WI38 (cell line): ENCODE measurements around the gene LRRC63.

Source experiments
- H3K4me3 ChIP-seq: 2 replicates; pipeline ENCODE4 v1.5.1; 2011; ENCODE audit warnings: low read depth, mild to moderate bottlenecking, control low read depth, low read length
- CTCF ChIP-seq: IDR thresholded peaks from 2 replicates; pipeline ENCODE4 v1.5.1; 2012; ENCODE audit warnings: low read depth, mild to moderate bottlenecking, control low read depth, low read length

Gene LRRC63

DNA sequence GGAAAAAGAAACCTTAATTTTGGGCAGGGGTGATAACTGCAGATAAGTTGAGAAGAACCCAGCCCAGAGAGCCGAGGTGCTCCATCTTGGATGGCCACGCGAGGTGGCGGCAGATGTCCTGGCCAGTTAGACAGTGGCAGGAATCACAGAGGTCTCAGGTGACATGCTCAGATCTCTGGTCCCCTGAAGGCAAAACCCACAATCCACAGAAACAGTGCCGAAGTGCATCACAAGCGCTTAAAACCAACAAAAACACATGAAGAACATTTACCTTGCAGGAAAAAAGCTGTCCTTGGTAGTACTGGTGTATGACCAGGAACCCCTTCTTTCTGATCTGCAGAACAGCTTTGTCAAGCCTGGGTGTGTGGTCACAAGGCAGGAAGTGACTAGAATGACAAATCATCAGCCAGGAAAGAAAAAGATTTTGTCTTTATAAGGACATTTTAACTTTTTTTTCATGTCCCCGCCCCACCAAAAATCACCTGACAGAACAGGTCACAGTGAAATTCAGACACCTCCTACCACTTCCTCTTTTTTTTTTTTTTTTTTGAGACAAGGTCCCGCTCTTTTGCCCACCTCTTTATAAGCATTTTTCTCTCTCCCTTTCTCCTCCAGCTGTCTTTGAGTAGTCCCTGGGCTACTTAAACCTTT lies 29.8 kb upstream of the LRRC63 start, which contains the start of gene LCP1:
TSS of gene LCP1 (minus strand) at position 338 of the 651 bp plus-strand sequence. CDS start 22,515 bp downstream, outside the sequence.
- no peak for TF ChIP-seq CTCF

GRCh38 chr13:46182491-46182877 lies 29.2 kb upstream of the LRRC63 start:
- H3K4me3 ChIP-seq, result no peak overlapping the region

More for the DNA sequence above, 29.8 kb upstream of the LRRC63 start, which contains the start of gene LCP1:
- H3K4me3 ChIP-seq, result no peak within 1 kb of the TSS

DNA sequence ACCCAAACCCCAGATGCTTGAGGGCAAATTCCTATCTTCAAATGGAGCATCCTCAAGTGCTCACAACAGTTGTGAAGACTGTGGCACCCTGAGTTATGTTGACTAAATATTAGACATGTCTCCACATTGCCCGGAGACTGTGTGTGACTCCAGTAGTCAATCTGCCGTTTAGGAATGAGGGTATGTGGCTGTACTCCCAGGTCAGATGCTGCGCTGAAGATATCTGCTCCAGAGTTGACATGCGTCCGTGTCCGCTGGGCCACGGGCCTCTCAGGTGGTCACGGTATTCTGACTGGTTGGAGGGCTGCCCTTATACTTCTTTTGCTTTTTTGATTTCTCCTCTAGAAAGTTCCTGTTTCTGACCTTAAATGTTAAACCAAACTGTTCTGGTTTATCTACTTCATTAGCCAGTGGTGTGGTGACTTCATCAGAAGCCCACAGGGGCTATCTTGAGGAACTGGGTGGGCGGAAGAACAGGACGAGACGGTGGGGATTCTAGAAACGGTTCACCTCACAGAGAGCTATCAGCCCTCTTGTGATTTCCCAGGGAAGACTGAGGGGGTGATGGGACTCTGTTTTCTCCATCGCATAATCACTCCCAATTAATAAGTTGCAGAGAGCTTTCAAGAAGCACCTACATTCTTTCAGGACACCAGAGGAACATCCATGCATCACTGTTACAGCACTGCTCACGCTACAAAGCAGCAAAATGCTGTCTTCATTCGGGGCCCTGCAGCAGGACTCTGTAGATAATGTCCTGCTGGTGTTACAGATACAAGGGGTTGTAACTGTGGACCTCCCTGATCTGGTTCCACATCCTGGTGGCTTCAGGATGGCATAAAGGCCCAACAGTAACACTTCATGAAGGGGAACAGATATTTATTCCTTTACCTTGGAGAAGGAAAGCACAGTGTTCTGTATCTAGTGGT lies 28.4 kb upstream of the LRRC63 start:
- no peak for TF ChIP-seq CTCF
- H3K4me3 ChIP-seq, result no peak overlapping the region

More at GRCh38 chr13:46182491-46182877, 29.2 kb upstream of the LRRC63 start:
- TF ChIP-seq CTCF, result no peak

DNA sequence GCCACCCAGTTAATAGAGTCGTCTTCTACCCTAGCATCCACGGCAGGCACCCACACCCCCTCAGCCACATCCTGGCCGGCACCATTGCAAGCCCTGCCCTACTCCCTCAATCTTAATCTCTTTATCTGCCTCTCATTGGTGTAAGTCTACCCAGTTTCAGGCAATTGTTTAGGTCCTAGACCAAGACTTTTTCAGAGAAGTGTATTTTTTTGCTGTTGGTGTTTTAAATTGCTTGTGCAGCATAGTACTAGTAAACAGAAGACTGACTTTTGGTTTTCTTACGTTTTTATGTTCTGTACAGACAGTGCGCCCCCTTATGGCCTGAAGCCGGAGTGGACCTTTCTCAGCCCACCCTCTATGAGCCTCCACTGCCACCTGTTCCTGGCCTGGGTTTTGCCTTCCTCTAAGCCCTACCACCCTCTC lies 27.4 kb upstream of the LRRC63 start:
- TF ChIP-seq CTCF, result peak; percentile 18; the same call in 1 of the 2 replicates
- no peak overlapping the region for H3K4me3 ChIP-seq

- H3K4me3 ChIP-seq, result no peak overlapping the region
- no peak for TF ChIP-seq CTCF
Measured at GRCh38 chr13:46185634-46186033, 26.1 kb upstream of the LRRC63 start.

DNA sequence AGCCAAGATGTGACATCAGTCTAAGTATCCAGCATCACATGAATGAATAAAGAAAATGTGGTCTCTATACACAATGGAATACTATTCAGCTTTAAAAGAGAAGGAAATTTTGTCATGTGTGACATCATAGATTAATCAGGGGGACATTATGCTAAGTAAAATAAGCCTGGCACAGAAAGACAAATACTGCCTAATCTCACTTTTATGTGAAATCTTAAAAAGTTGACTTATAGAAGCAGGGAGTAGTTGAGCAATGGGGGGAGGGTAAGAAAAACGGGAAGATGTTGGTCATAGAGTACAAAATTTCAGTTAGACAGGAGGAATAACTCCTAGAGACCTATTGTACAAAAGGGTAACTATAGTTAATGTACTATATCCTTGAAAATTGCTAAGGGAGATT lies 19.3 kb upstream of the LRRC63 start:
- TF ChIP-seq CTCF, result no peak
- no peak overlapping the region for H3K4me3 ChIP-seq

GRCh38 chr13:46195016-46195415 lies 16.7 kb upstream of the LRRC63 start:
- no peak overlapping the region for H3K4me3 ChIP-seq
- no peak for TF ChIP-seq CTCF
